ENCODE measurements around the gene ZNF783.
"Not testable (repeated sequence)": the region's sequence is repeated elsewhere in the genome, so short reads cannot be mapped to it uniquely, and the experiment has no call there.

ZNF783 gene

GRCh38 chr7:149317496-149317895 lies 55.5 kb downstream of the ZNF783 start:
- TF ChIP-seq CTCF (IDR thresholded peaks at IDR 0.05; ENCODE audit: extremely low read depth, missing control alignments) = no peak
- no peak for DNase-seq (ENCODE audit: low spot score)

- peak; percentile 2 for DNase-seq (ENCODE audit: low spot score)
- no peak for TF ChIP-seq CTCF (IDR thresholded peaks at IDR 0.05; ENCODE audit: extremely low read depth, missing control alignments)
These were observed 56.1 kb downstream of the ZNF783 start for GRCh38 chr7:149317986-149318672.

GRCh38 chr7:149319376-149319775 lies 57.4 kb downstream of the ZNF783 start:
- no peak for TF ChIP-seq CTCF (IDR thresholded peaks at IDR 0.05; ENCODE audit: extremely low read depth, missing control alignments)
- no peak for DNase-seq (ENCODE audit: low spot score)

- TF ChIP-seq CTCF (IDR thresholded peaks at IDR 0.05; ENCODE audit: extremely low read depth, missing control alignments) = no peak
- no peak for DNase-seq (ENCODE audit: low spot score)
These were observed 58.5 kb downstream of the ZNF783 start for GRCh38 chr7:149320313-149321124.

GRCh38 chr7:149321125-149321905 lies 59.3 kb downstream of the ZNF783 start:
- DNase-seq (ENCODE audit: low spot score) = not testable (repeated sequence)

GRCh38 chr7:149321978-149322541 lies 60.1 kb downstream of the ZNF783 start:
- DNase-seq (ENCODE audit: low spot score) = peak; percentile 35
- no peak for TF ChIP-seq CTCF (IDR thresholded peaks at IDR 0.05; ENCODE audit: extremely low read depth, missing control alignments)

GRCh38 chr7:149322737-149323136 lies 60.7 kb downstream of the ZNF783 start:
- no peak for DNase-seq (ENCODE audit: low spot score)
- no peak for TF ChIP-seq CTCF (IDR thresholded peaks at IDR 0.05; ENCODE audit: extremely low read depth, missing control alignments)
